Coronary artery (tissue), 2 donors: ENCODE data around the gene WDR53.
A peak's percentile ranks its signal among the peaks of the same experiment; 100 is the strongest.
"Not testable (repeated sequence)": the region's sequence is repeated elsewhere in the genome, so short reads cannot be mapped to it uniquely, and the experiment has no call there.

ENCODE experiments used
- DNase-seq: peaks from one replicate; pipeline ENCODE4 v3.0.0-alpha.2; 2017; ENCODE audit warnings: low spot score
- H3K27ac ChIP-seq, 2 donors: fragments of 200-600 bp; sonication (generic); one replicate each; pipeline ENCODE4 v1.5.1; 2016 to 2019
- H3K4me3 ChIP-seq: fragments of 200-600 bp; sonication (generic); 2 replicates; pipeline ENCODE4 v1.5.1; 2016; ENCODE audit warnings: mild to moderate bottlenecking, moderate library complexity
- CTCF ChIP-seq: fragments of 200-600 bp; sonication (generic); IDR thresholded peaks from one replicate; pipeline ENCODE4 v1.5.1; 2019; ENCODE audit warnings: antibody characterized with exemption

The WDR53 gene

GRCh38 chr3:196590279-196590678 lies 21.9 kb upstream of the WDR53 start:
- no peak for DNase-seq
- TF ChIP-seq CTCF: no peak
- H3K27ac ChIP-seq: no peak overlapping the region
- H3K4me3 ChIP-seq: no peak overlapping the region

GRCh38 chr3:196585044-196585757 lies 16.8 kb upstream of the WDR53 start:
- H3K27ac ChIP-seq: no peak overlapping the region
- no peak for TF ChIP-seq CTCF
- no peak overlapping the region for H3K4me3 ChIP-seq
- no peak for DNase-seq

- no peak overlapping the region for H3K27ac ChIP-seq
- DNase-seq: no peak
- H3K4me3 ChIP-seq: no peak overlapping the region
- TF ChIP-seq CTCF: no peak
These were observed 4.0 kb upstream of the WDR53 start for GRCh38 chr3:196572389-196572788.

GRCh38 chr3:196570332-196570731 lies 2.0 kb upstream of the WDR53 start:
- not testable (repeated sequence) for H3K27ac ChIP-seq, DNase-seq, H3K4me3 ChIP-seq

- DNase-seq: no peak
- Histone ChIP-seq H3K27ac (peak overlapping the region; percentile 62 to 87), H3K4me3 (peak overlapping the region; percentile 88)
- TF ChIP-seq CTCF: no peak
These were observed 706 bp upstream of the WDR53 start for GRCh38 chr3:196569003-196569516.

GRCh38 chr3:196563721-196564225 lies 4.6 kb downstream of the WDR53 start:
- Histone ChIP-seq H3K4me3 (no peak overlapping the region), H3K27ac (no peak overlapping the region)
- DNase-seq: no peak
- TF ChIP-seq CTCF: no peak

- TF ChIP-seq CTCF: no peak
- no peak for DNase-seq
- Histone ChIP-seq H3K27ac (no peak overlapping the region), H3K4me3 (no peak overlapping the region)
These were observed 8.5 kb downstream of the WDR53 start for GRCh38 chr3:196559826-196560225.
